CD4-positive, alpha-beta T cell treated with Interleukin-12 subunit alpha and Interleukin-12 subunit beta, for 1 hour (primary cell): ENCODE data around the gene LRMDA.

Experiments used
- DNase-seq: peaks from one replicate; pipeline ENCODE4 v3.0.0-alpha.2; 2020

LRMDA gene

GRCh38 chr10:76397181-76398042, 966.0 kb downstream of the LRMDA start:
- no peak for DNase-seq

DNA sequence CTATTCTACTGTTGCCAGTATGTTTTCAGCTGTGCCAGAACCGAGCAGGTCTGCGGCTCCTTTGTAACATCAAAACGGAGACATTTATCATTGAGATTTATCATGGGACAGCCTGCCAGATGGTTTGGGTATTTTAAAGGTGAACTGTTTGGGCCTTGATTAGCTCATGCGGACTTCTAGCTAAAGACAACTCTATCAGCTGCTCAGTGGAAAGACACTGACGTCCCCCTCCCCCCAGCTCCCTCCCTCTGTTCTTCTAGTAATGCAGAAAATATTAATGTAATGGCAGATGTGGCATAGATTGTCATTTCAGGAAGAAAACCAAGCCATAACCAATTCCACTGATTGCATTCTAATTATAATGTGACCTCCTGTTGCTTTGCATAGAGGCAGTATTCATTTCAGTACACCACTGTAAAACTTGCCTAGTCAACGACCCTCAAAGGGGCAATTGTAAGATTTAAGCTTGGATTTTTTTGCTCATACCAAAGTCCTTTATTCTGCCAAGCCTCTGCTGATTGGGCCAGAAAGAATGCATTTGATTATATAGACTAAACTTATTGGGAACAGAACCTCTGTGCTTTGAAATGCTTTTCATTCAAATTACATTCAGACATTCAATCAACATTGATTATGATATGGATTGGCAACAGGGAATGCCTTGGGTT, 966.8 kb downstream of the LRMDA start:
- DNase-seq = no peak

DNA sequence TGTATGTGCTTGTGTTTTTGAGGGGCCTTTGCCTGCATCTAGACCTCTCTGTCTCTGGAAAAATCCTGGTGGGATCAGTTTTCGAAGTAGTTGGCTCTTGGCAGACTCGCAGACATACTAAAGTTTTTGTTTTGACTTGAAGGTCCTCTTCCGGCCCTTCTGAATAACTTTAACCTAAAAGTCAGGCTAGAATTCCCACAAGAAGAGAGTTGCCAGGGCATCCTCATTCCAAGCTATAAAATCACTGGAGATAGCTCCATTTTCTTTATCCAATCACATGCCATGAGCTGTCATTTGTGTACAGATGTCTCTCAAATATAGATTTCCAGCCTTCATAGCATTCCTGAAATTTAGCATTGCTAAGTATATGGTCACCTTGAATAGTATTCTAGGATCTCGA, 967.8 kb downstream of the LRMDA start:
- DNase-seq = no peak

- no peak for DNase-seq
Measured at GRCh38 chr10:76401006-76401405, 969.6 kb downstream of the LRMDA start.

- no peak for DNase-seq
Measured at GRCh38 chr10:76403912-76404311, 972.5 kb downstream of the LRMDA start.

GRCh38 chr10:76404531-76404930, 973.1 kb downstream of the LRMDA start:
- no peak for DNase-seq

GRCh38 chr10:76405922-76406321, 974.5 kb downstream of the LRMDA start:
- no peak for DNase-seq

- no peak for DNase-seq
Measured at GRCh38 chr10:76408646-76409045, 977.2 kb downstream of the LRMDA start.

- DNase-seq = no peak
Measured at GRCh38 chr10:76411729-76412435, 980.5 kb downstream of the LRMDA start.

DNA sequence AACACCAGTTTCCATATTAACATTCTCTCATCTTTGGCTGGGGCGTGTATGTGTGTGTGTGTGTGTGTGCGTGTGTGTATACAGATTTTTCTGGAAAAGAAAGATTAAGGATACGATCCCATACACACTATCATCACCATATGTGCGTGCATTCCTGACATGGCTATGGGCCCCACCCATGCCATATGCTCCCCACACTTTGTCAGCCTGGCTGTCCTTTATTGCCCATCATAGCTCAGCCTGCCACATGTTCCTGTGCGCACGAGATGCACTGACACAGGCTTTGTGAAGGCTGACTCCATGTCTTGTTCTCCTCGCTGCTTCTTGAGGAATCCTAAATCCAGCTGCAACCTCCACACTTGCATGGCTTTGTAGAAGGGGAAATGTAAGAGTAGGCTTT, 984.1 kb downstream of the LRMDA start:
- DNase-seq = no peak

DNA sequence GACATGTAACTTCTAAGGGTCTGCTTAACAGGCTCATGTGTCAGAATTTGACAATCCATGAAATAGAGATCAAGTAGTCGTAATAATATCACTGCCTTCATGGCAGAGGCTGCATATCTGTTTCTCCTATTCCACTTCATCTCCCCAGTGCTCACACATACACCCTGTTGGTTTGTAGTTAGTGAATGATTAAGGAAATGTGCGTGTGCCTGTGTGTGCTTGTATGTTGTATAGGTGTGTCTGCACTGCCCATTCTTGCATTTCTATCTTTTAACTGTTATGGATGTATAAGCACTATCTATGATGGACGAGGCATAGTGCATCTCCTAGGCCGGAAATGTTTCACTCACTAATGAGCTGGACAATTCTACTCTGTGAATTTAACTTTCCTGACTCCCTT, 985.2 kb downstream of the LRMDA start:
- DNase-seq = no peak

DNA sequence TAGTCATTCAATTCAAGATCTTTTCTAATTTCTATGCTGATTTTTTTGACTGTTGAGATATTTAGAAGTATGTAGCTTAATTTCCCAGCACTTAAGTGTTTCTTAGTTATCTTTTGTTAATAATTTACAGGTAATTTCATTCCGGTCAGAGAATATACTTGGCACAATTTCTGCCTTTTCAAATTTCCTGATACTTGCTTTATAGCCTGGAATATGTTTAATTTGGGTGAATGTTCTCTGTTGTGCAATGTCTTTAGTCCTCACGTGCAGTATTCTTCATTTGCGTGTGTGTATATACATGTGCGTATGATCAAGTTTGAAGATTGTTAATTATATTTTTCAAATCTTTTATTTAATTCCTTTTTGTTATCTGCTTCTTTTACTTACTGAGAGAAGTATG, 989.3 kb downstream of the LRMDA start:
- DNase-seq = no peak

DNA sequence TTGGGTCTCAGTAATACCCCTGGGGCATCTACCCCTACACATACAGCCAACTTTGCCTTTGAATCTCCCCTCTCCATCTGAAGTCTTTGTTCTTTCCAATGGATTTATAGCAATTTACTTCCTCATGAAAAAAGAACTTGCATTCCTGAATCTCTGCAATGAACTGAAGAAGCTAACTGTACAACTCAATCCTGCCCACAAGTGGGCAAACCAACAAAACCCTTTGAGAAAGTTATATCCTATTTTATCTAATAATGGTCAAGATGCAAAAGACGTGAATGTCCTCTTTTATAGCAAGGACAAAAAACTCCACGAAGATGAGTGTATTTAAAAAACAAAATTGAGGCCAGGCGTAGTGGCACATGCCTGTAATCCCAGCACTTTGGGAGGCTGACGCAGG, 991.3 kb downstream of the LRMDA start:
- DNase-seq = no peak

DNA sequence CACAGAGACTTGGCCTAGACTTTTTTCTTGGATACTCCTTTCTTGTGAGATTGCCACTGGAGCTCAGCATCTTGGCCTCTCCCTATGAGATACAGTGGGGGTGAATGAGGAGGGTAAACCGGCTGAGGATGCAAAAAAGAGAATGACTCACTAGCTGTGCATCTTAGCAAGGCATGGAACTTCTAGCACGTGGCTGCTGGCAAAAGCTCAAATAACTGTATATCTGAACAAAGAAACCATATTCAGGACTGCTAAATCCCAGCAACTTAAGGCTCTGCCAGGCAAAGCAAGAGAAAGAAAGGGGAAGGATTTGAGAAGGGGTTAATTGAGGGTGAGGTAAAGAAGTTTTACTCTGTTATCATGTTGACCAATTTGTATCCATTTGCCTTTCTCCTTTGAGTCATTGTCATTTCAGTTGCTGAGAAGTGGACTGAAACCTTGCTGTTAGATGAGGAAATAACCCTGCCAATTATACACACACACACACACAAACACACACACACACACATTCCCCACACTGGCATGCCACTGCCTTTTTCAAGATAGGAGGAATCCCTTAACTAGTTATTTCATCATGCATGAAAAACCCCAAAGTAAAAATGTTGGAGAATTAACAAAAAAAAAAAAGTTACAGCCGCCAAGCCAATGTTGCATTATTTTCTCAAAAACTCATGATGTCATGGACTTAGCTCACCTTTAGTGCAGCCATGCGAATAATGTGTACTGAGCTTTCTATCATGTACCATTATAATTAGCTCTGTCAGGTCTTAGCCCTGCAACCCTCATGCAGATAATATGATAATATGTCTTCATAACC, 997.3 kb downstream of the LRMDA start:
- no peak for DNase-seq

- no peak for DNase-seq
Measured at GRCh38 chr10:76429368-76430060, 998.1 kb downstream of the LRMDA start.

DNA sequence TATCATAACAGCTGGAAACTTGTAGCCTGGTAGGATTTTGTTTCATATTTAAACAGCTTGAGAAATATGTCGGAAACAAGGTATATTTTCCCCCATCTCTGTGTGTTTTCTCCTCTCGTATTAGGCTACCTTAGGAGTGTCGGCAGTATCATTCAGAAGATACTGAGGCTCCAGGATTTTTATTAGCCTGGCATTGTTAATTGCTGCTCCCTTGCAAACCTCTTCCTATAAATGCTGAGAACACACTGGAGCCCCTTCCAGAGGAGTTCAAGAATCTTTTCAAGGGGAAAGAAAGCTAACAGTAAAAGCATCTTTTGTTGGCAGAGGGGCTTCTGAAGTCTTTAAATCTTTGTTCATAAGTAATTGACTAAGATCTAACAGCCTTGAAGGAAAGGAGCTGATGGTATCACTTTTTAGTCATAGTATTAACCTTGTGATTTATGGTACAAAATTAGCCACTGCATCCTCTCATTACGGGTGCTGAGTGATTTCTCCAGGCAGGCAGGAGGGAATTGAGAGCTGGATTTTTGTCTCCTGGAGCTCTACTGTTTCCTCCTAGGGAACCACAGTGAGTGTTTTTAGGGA, 998.7 kb downstream of the LRMDA start:
- DNase-seq = no peak

DNA sequence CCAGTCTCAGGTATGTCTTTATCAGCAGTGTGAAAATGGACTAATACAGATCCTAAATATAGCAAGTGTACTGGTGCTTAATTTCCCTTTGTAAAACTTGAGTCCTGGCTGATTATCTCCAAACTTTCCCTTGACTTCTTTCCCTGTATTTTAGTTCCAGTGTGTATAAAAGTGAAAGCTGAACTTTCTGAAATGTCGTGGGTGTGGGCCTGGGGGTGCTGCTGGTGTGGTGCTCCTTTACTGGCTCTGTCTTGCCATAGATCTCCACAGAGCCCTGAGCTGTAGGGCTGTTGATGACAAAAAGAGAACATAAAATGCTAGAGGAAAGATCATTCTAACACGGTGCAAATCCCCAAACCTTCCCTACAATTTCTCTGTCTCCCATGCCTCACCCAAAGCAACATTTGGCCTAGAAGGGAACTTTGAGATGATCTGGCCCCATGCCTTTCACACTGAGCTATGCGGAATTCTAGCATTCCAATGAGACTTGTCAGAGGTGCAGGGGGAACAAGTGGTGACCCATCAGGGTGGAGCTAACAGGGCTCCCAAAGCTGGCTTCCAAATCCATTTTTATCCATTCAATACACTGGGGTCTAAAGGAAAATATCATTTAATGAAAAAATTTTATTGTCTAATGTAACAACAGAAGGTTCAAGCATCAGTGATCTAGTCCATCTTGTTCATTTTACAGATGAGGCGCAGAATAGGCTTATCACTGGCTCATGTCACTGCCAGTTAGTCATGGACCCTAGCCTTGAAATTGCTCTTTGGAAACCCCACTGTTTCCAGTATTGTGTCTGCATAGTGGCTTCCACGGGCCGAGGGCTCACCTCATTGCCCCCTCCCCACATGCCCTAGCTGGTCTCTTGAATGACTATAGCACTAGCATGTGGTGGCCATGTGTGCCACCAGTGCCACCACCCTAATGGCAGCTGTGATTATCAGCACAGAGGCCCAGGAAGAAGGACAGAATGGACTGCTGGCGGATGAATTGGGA, 1000.9 kb downstream of the LRMDA start:
- DNase-seq = no peak

DNA sequence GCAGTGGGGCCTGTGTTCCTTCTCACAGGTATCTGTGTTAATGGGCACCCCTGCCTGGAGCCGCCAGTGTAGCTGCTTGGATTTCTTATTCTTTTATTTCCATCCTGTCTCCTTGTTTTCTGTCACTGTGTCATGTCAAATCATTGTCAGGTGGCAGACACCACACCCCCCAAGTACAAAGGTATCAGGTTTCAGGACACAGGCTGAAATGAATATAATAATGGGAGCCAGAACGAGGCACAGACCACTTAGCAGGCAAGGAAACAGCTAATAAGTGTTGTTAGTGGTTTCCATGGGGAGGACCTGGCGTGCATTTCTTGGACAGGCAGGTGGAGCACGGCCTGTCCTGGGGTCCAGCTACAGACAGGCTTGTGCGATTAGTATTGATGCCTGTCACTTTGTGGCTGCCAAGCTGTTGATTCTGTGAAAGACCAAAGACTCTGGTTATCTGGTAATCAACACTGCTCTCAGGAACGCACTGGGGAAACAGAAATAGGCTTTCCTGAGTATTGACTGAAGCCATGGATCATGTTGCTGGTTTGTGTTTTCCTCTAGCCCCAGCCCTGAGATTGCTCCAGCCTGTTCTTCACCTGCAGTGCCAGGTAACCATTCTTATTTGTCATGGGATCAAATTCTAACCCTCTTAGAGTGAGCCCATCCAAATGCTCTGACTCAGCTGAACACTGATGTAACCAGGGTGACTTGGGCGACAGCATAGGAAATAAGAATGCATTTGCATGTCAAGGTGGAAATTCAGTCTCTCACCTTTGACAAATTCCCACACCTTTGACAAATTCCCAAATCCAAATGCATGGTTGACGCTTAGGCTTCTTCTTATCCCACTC, 1002.0 kb downstream of the LRMDA start:
- no peak for DNase-seq

- no peak for DNase-seq
Measured at GRCh38 chr10:76435157-76435556, 1003.7 kb downstream of the LRMDA start.

DNA sequence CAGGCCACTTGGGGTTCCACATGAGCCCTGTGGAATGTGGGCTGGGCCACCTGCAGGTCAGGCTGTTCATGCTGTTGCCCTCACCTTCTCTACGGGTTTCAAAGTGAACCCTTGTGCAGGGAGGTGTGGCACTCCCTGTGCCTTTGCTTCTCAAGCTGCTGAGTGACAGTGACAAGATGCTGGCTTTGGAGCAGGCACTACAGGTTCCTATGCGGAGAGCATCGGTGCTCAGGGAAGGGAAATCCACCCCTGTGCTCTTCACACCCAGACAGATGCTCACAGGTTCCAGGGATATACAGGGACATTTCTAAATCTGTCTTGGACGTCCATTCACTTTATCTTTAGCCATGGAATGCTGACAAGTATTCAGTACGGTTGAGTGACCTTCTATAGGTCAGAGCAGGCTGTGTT, 1005.0 kb downstream of the LRMDA start:
- no peak for DNase-seq
